ENCODE measurements around the gene SENP8.

DNA sequence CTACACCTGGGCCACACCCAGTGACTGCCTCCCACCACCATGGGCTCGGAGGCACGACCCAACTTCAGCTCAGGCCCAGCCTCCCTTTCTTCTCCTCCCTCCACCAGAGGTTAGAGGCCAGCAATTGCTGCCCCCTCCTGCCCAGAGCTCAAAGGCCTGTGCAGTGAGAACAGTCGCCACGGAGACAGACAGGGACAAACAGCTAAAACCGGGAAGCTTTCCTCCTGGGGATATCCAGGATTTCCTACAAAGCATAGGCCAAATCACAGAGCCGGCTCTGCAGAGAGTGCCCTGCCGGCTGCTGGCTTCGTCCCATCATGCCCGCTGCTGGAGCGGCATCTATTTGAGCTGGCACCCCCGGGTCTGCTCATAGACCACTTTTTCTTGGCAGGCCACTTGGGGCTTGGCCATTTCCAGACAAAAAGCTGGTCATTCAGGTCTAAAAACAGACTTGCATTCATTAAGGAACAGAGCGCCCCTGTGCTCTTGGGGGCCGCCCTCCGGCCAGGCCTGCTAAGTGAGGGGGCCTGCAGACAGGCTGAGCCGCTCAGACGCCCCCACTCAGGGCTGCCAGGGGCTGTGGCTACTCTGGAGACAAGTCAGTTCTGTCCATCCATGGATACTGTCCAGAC lies 61.9 kb downstream of the SENP8 start:
- TF ChIP-seq, protein P1, sequence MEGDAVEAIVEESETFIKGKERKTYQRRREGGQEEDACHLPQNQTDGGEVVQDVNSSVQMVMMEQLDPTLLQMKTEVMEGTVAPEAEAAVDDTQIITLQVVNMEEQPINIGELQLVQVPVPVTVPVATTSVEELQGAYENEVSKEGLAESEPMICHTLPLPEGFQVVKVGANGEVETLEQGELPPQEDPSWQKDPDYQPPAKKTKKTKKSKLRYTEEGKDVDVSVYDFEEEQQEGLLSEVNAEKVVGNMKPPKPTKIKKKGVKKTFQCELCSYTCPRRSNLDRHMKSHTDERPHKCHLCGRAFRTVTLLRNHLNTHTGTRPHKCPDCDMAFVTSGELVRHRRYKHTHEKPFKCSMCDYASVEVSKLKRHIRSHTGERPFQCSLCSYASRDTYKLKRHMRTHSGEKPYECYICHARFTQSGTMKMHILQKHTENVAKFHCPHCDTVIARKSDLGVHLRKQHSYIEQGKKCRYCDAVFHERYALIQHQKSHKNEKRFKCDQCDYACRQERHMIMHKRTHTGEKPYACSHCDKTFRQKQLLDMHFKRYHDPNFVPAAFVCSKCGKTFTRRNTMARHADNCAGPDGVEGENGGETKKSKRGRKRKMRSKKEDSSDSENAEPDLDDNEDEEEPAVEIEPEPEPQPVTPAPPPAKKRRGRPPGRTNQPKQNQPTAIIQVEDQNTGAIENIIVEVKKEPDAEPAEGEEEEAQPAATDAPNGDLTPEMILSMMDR (conservative IDR thresholded peaks at IDR 0.05), result no peak
- no peak for TF ChIP-seq ZFX (IDR thresholded peaks at IDR 0.05)
